Adipocyte (in vitro differentiated cells): ENCODE data around the gene MZB1.

ENCODE experiments used
- DNase-seq: peaks from one replicate; pipeline ENCODE4 v3.0.0-alpha.2; 2015; ENCODE audit warnings: low read depth
- H3K27me3 ChIP-seq: replicated peaks from 2 replicates; pipeline ENCODE4 v1.7.0; 2013; ENCODE audit warnings: mild to moderate bottlenecking, low read length, moderate library complexity; ENCODE audit not compliant: control insufficient read depth, insufficient read depth
- H3K36me3 ChIP-seq: 2 replicates; pipeline ENCODE4 v1.7.0; 2013; ENCODE audit warnings: low read length, mild to moderate bottlenecking, moderate library complexity; ENCODE audit not compliant: control insufficient read depth, insufficient read depth, severe bottlenecking
- H3K4me1 ChIP-seq: 2 replicates; pipeline ENCODE4 v1.7.0; 2013; ENCODE audit warnings: mild to moderate bottlenecking, low read length, moderate library complexity; ENCODE audit not compliant: control insufficient read depth, insufficient read depth
- H3K4me3 ChIP-seq: 2 replicates; pipeline ENCODE4 v1.7.0; 2013; ENCODE audit warnings: mild to moderate bottlenecking, low read length, moderate library complexity
- H3K9ac ChIP-seq: 2 replicates; pipeline ENCODE4 v1.7.0; 2013; ENCODE audit warnings: mild to moderate bottlenecking, low read length, moderate library complexity
- H3K9me3 ChIP-seq: 2 replicates; pipeline ENCODE4 v1.7.0; 2013; ENCODE audit warnings: mild to moderate bottlenecking, low read length, moderate library complexity; ENCODE audit not compliant: control insufficient read depth

Gene MZB1

DNA sequence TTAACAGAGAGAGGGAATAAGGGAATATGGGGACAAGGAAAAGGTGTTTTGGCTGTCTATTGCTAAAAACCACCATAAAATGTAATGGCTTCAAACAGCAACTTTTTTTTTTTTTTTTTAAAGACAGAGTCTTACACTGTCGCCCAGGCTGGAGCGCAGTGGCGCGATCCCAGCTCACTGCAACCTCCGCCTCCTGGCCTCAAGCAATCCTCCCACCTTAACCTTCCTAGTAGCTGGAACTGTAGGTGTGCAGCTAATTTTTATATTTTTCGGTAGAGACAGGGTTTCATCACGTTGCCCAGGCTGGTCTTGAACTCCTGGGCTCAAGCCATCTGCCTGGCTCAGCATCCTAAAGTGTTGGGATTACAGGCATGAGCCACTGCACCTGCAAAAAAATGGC, 18.5 kb upstream of the MZB1 start:
- no peak for DNase-seq
- Histone ChIP-seq H3K27me3 (no peaks in the 10 kb centered on the region), H3K4me3 (no peak overlapping the region), H3K36me3 (no peaks in the 10 kb centered on the region), H3K4me1 (peaks cover 16% of the 10 kb centered on the region), H3K9ac (no peak overlapping the region), H3K9me3 (no peaks in the 10 kb centered on the region)

DNA sequence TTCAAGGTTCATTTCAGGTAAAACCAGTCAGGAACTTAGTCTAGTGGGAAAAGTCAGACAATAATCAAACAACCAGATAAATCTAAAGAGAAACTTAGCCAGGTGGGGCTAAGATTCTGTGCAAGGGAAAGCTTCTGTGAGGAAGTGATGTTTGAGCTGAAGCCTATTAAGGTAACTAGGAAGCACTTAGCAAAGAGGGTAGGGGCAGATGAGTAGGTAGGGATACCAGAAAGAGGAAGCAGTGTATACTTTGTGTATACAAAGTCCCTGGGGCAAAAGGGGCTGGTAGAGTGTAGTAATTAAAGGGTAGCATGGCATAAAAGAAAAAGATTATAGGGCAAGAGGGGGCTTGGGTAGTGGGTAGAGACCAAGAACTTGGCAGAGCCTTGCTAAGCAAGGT, 17.8 kb upstream of the MZB1 start:
- DNase-seq = no peak
- no peak overlapping the region for H3K9ac ChIP-seq
- no peaks in the 10 kb centered on the region for H3K27me3 ChIP-seq
- H3K9me3 ChIP-seq = no peaks in the 10 kb centered on the region
- H3K36me3 ChIP-seq = no peaks in the 10 kb centered on the region
- no peak overlapping the region for H3K4me3 ChIP-seq
- H3K4me1 ChIP-seq = peaks cover 20% of the 10 kb centered on the region

- no peak overlapping the region for H3K9ac ChIP-seq
- no peak for DNase-seq
- H3K9me3 ChIP-seq = no peaks in the 10 kb centered on the region
- H3K4me1 ChIP-seq = peaks cover 20% of the 10 kb centered on the region
- no peak overlapping the region for H3K4me3 ChIP-seq
- H3K36me3 ChIP-seq = no peaks in the 10 kb centered on the region
- no peaks in the 10 kb centered on the region for H3K27me3 ChIP-seq
These were observed 17.2 kb upstream of the MZB1 start for GRCh38 chr5:139406963-139407362.

- Histone ChIP-seq H3K4me1 (peaks cover 7% of the 10 kb centered on the region), H3K9me3 (no peaks in the 10 kb centered on the region), H3K9ac (peak overlapping the region; percentile 81), H3K36me3 (no peaks in the 10 kb centered on the region), H3K4me3 (peak overlapping the region; percentile 80), H3K27me3 (no peaks in the 10 kb centered on the region)
- no peak for DNase-seq
These were observed 14.7 kb upstream of the MZB1 start for GRCh38 chr5:139404484-139404840.

DNA sequence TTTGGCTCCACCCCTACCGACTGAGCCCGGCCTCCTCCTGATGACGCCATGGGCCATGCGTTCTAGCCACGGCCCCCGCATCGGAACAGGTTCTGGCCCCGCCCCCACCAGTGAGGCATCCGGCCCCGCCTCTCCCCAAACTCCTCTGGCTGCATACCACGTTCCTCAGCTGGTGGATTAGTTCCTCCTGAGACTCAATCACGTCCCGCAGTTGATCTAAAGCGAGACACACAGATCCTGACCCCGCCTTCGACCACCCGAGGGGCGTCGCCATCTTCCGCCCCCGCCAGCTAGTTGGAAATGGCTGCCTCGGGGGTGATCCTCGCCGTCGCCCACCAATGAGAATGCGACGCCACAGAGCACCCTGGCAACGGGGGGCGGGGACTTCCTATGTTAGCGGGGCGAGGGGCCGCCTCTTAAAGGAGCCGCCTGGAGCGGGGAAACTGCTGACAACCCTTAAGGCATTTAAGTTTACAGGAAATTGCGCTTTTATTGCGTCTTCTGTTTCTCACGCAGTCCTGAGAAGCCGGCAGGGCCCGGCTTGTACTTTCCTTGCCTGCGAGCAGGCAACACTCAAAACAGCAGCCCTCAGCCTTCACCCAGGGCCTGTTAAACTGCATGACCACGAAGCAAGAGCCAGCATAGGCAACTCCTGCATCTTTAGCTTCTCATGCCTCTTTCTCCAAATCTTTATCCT, 14.2 kb upstream of the MZB1 start, which contains the start of gene SPATA24:
Gene SPATA24 (minus strand): TSS at position 303 of the 697 bp plus-strand sequence. CDS start 29 bp downstream, at position 274.
- peak; percentile 99 for DNase-seq
- no peaks in the 10 kb centered on the region for H3K9me3 ChIP-seq
- peak within 1 kb of the TSS; percentile 81 for H3K9ac ChIP-seq
- no peaks in the 10 kb centered on the region for H3K27me3 ChIP-seq
- peaks cover 7% of the 10 kb centered on the region for H3K4me1 ChIP-seq
- H3K36me3 ChIP-seq = no peaks in the 10 kb centered on the region
- H3K4me3 ChIP-seq = peak within 1 kb of the TSS; percentile 80

GRCh38 chr5:139403418-139403786, 13.7 kb upstream of the MZB1 start:
- Histone ChIP-seq H3K27me3 (no peaks in the 10 kb centered on the region), H3K36me3 (no peaks in the 10 kb centered on the region), H3K4me3 (peak overlapping the region; percentile 80), H3K4me1 (peaks cover 7% of the 10 kb centered on the region), H3K9ac (peak overlapping the region; percentile 81), H3K9me3 (no peaks in the 10 kb centered on the region)
- no peak for DNase-seq

GRCh38 chr5:139402561-139403158, 12.9 kb upstream of the MZB1 start:
- Histone ChIP-seq H3K4me1 (peaks cover 7% of the 10 kb centered on the region), H3K4me3 (no peak overlapping the region), H3K9ac (no peak overlapping the region), H3K36me3 (no peaks in the 10 kb centered on the region), H3K27me3 (no peaks in the 10 kb centered on the region), H3K9me3 (no peaks in the 10 kb centered on the region)
- DNase-seq = no peak

DNA sequence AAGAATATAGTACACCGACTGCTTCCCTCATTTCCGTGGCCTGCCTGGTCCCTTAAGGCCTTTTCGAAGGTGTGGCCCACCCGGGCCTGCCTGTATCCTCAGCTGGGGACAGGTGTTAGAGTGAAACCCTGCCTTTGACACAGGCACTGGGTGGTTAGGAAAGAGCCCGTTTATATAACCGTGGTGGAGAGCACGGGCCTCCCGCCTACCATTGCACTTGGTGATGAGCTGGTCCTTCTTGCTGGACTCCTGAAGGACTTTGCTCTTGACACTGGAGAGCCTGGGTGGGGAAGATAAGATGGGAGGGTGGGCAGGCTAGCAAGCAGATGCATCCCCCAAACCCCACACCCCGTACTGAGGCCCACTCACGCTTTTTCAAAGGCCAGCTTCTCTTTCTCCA, 11.8 kb upstream of the MZB1 start:
- H3K9ac ChIP-seq = no peak overlapping the region
- H3K4me1 ChIP-seq = peaks cover 7% of the 10 kb centered on the region
- H3K27me3 ChIP-seq = no peaks in the 10 kb centered on the region
- no peak for DNase-seq
- H3K4me3 ChIP-seq = no peak overlapping the region
- no peaks in the 10 kb centered on the region for H3K9me3 ChIP-seq
- H3K36me3 ChIP-seq = no peaks in the 10 kb centered on the region

- Histone ChIP-seq H3K27me3 (no peaks in the 10 kb centered on the region), H3K4me3 (no peak overlapping the region), H3K36me3 (no peaks in the 10 kb centered on the region), H3K9me3 (no peaks in the 10 kb centered on the region), H3K9ac (no peak overlapping the region), H3K4me1 (peaks cover 7% of the 10 kb centered on the region)
- no peak for DNase-seq
These were observed 9.9 kb upstream of the MZB1 start for GRCh38 chr5:139399501-139400121.

DNA sequence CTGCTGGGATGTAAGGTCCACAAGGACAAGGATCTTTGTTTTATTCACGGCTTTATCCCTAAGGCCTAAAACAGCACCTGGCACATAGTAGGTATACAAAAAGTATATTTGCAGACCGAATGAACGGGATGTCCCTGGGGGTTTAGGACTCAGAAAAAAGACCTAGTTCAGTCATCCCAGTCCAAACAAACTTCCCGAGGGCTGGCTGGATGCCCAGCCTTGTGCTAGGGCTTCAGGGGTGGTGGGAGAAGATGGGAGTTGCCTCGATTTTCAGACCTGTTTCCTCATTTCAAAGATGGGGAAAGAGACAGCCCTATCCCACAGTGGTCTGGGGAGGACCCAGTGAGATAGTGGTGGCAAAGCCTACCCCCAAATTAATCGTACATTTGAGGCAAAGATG, 8.2 kb upstream of the MZB1 start:
- H3K9me3 ChIP-seq = no peaks in the 10 kb centered on the region
- H3K4me1 ChIP-seq = peaks cover 4% of the 10 kb centered on the region
- H3K27me3 ChIP-seq = peaks cover 11% of the 10 kb centered on the region
- H3K36me3 ChIP-seq = no peaks in the 10 kb centered on the region
- H3K9ac ChIP-seq = no peak overlapping the region
- H3K4me3 ChIP-seq = no peak overlapping the region
- no peak for DNase-seq

DNA sequence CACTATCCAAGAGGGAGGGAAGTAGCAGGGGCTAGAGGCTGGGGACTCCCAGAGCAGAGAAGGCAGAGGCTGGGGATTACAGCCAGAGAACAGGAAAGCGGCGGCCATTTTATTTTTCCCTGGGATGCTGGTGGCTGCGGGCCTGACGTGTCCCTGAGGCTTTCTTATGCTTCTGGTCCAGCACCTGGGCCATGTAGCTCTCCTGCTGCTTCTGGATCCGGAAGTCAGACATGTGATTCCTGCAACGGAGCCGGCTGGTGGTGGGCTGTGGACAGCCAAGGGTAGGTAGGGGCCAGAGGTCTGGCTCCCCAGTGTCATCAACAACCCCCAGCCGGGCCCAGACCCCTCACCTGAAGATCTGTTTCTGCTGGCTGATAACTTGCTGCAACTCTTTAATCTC, 7.0 kb upstream of the MZB1 start:
- Histone ChIP-seq H3K4me3 (no peak overlapping the region), H3K9me3 (no peaks in the 10 kb centered on the region), H3K36me3 (no peaks in the 10 kb centered on the region), H3K27me3 (peaks cover 12% of the 10 kb centered on the region), H3K4me1 (peaks cover 3% of the 10 kb centered on the region), H3K9ac (no peak overlapping the region)
- DNase-seq = no peak
